PC-3 (cell line): ENCODE measurements around the gene BZW2. TPM values are rescaled to one million over a fixed set of nuclear protein-coding genes. Genes with fewer than 3 reads are reported as not detected.
A peak's percentile ranks its signal among the peaks of the same experiment; 100 is the strongest.

Experiments
- ATAC-seq: fragments of 200-7000 bp; cut with Tn5 transposase; 2 replicates; pipeline ENCODE4 v1.9.1; 2020; ENCODE audit warnings: mild to moderate bottlenecking, moderate library complexity
- BruUV-seq: library from RNA; stranded (reverse); fragments of 400-500 nt; replicated peaks from 2 replicates; lab custom pipeline; 2021; lab: Mats Ljungman, UMichigan
- CTCF ChIA-PET: fragments of 300-600 bp; sonication (Branson Sonifier 250); formaldehyde crosslinking; loops from one replicate; lab custom pipeline; 2022; ENCODE audit warnings: antibody characterized with exemption; lab: Charles Lee
- POLR2A ChIA-PET: fragments of 300-600 bp; sonication (Branson Sonifier 250); formaldehyde crosslinking; loops from one replicate; lab custom pipeline; 2022; ENCODE audit warnings: antibody characterized with exemption; ENCODE audit not compliant: unreplicated experiment; lab: Charles Lee
- DNase-seq: peaks from one replicate; pipeline ENCODE4 v3.0.0-alpha.2; 2015
- H2AFZ ChIP-seq: fragments of 300-600 bp; sonication (generic); 2 replicates; pipeline ENCODE4 v1.6.0; 2016; ENCODE audit warnings: antibody characterized with exemption, low read length
- H3F3A ChIP-seq: fragments of 300-600 bp; sonication (generic); one replicate; pipeline ENCODE4 v1.6.0; 2017; ENCODE audit warnings: antibody characterized with exemption, low read length, control low read depth, mild to moderate bottlenecking; ENCODE audit not compliant: unreplicated experiment
- H3K27ac ChIP-seq: fragments of 300-600 bp; sonication (generic); 2 replicates; pipeline ENCODE4 v1.5.1; 2016; ENCODE audit warnings: mild to moderate bottlenecking, low read length
- H3K27me3 ChIP-seq: fragments of 300-600 bp; sonication (generic); 2 replicates; pipeline ENCODE4 v1.6.1; 2016; ENCODE audit warnings: low read length, mixed read lengths
- H3K36me3 ChIP-seq: fragments of 300-600 bp; sonication (generic); 2 replicates; pipeline ENCODE4 v1.6.1; 2016; ENCODE audit warnings: low read depth, mixed run types, low read length, mixed read lengths
- H3K4me1 ChIP-seq: fragments of 300-600 bp; sonication (generic); 2 replicates; pipeline ENCODE4 v1.5.1; 2016; ENCODE audit warnings: low read length; ENCODE audit not compliant: insufficient read depth
- H3K4me2 ChIP-seq: fragments of 300-600 bp; sonication (generic); 2 replicates; pipeline ENCODE4 v1.6.0; 2016; ENCODE audit warnings: low read length
- H3K4me3 ChIP-seq: fragments of 300-600 bp; sonication (generic); 2 replicates; pipeline ENCODE4 v1.5.1; 2016; ENCODE audit warnings: mild to moderate bottlenecking, low read length, mixed read lengths
- H3K79me2 ChIP-seq: fragments of 300-600 bp; sonication (generic); 2 replicates; pipeline ENCODE4 v1.6.1; 2017; ENCODE audit warnings: low read length, mixed read lengths
- H3K9ac ChIP-seq: fragments of 300-600 bp; sonication (generic); 2 replicates; pipeline ENCODE4 v1.6.0; 2016; ENCODE audit warnings: mild to moderate bottlenecking, low read length
- H3K9me2 ChIP-seq: fragments of 300-600 bp; sonication (generic); replicated peaks from 2 replicates; pipeline ENCODE4 v1.6.1; 2016; ENCODE audit warnings: mixed run types, low read length, mixed read lengths
- H3K9me3 ChIP-seq: fragments of 300-600 bp; sonication (generic); 2 replicates; pipeline ENCODE4 v1.6.1; 2016; ENCODE audit warnings: low read length, mixed read lengths
- H4K20me1 ChIP-seq: fragments of 300-600 bp; sonication (generic); 2 replicates; pipeline ENCODE4 v1.6.1; 2016; ENCODE audit warnings: low read length, mixed read lengths
- EZH2 ChIP-seq: fragments of 300-600 bp; sonication (generic); IDR thresholded peaks from one replicate; pipeline ENCODE4 v1.6.1; 2017; ENCODE audit warnings: antibody characterized with exemption, mild to moderate bottlenecking, low read length; ENCODE audit not compliant: unreplicated experiment
- EZH2phosphoT487 ChIP-seq: fragments of 300-600 bp; sonication (generic); IDR thresholded peaks from 2 replicates; pipeline ENCODE4 v1.6.1; 2018; ENCODE audit warnings: mild to moderate bottlenecking, antibody characterized with exemption, low read length, borderline replicate concordance
- intact Hi-C: fragments of 100-400 bp; cut with micrococcal nuclease; formaldehyde crosslinking; loops from 2 replicates; pipeline ENCODE4 v1.9.0; 2023
- total RNA-seq: library from RNA; depleted of rRNA; stranded (reverse); fragments of >200 nt; gene quantifications from 2 replicates; pipeline ENCODE4 v1.2.3, GENCODE V29; 2014
- TF ChIP-seq, protein P1 (sequence below): fragments of 300-600 bp; sonication (generic); conservative IDR thresholded peaks from 2 replicates; pipeline ENCODE4 v1.5.1; 2017; ENCODE audit warnings: antibody characterized with exemption, low read depth, mild to moderate bottlenecking, low read length

Gene BZW2
- total RNA-seq, 1 experiment from 2014 or later: 86.1 TPM

- CTCF ChIA-PET: no interaction called here
- Histone ChIP-seq H3K9me2 (no peaks in the 10 kb centered on the region), H2AFZ (no peak overlapping the region), H3F3A (peaks cover 4% of the 10 kb centered on the region), H3K27me3 (no peaks in the 10 kb centered on the region), H3K9me3 (no peaks in the 10 kb centered on the region), H3K79me2 (peaks cover 76% of the 10 kb centered on the region), H3K9ac (peak overlapping the region; percentile 85), H4K20me1 (peaks cover 50% of the 10 kb centered on the region), H3K4me1 (peaks cover 39% of the 10 kb centered on the region), H3K4me3 (peak overlapping the region; percentile 95), H3K4me2 (peak overlapping the region; percentile 92), H3K36me3 (no peaks in the 10 kb centered on the region; the same call in 1 of the 2 replicates), H3K27ac (no peak overlapping the region)
- peak; percentile 4 for ATAC-seq
- no TSS peak for BruUV-seq
- peak; percentile 25 for DNase-seq
- intact Hi-C loops: loop anchor here (1.0 to 5.0 kb wide), 2 partner anchors 107 to 271 kb away; partner anchors contain the start of gene TSPAN13
- no peak for TF ChIP-seq EZH2
- no peak for TF ChIP-seq EZH2phosphoT487
- TF ChIP-seq, protein P1, sequence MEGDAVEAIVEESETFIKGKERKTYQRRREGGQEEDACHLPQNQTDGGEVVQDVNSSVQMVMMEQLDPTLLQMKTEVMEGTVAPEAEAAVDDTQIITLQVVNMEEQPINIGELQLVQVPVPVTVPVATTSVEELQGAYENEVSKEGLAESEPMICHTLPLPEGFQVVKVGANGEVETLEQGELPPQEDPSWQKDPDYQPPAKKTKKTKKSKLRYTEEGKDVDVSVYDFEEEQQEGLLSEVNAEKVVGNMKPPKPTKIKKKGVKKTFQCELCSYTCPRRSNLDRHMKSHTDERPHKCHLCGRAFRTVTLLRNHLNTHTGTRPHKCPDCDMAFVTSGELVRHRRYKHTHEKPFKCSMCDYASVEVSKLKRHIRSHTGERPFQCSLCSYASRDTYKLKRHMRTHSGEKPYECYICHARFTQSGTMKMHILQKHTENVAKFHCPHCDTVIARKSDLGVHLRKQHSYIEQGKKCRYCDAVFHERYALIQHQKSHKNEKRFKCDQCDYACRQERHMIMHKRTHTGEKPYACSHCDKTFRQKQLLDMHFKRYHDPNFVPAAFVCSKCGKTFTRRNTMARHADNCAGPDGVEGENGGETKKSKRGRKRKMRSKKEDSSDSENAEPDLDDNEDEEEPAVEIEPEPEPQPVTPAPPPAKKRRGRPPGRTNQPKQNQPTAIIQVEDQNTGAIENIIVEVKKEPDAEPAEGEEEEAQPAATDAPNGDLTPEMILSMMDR: no peak
- POLR2A ChIA-PET: no interaction called here
These were observed 591 bp downstream of the BZW2 start for GRCh38 chr7:16646472-16647072.

- H2AFZ ChIP-seq: no peak overlapping the region
- no peak for TF ChIP-seq EZH2
- TF ChIP-seq EZH2phosphoT487: no peak
- TF ChIP-seq, protein P1: no peak
- peaks cover 59% of the 10 kb centered on the region for H4K20me1 ChIP-seq
- ChIA-PET CTCF (no interaction called here), POLR2A (no interaction called here)
- intact Hi-C loops: loop anchor here (5.0 kb wide), 1 partner anchor 270 kb away; no protein-coding TSS in a partner anchor
- peaks cover 4% of the 10 kb centered on the region for H3F3A ChIP-seq
- peaks cover 85% of the 10 kb centered on the region for H3K79me2 ChIP-seq
- H3K9me3 ChIP-seq: no peaks in the 10 kb centered on the region
- H3K9ac ChIP-seq: peak overlapping the region; percentile 85
- peak overlapping the region; percentile 92 for H3K4me2 ChIP-seq
- BruUV-seq: no TSS peak
- DNase-seq (no peak), ATAC-seq (no peak)
- H3K9me2 ChIP-seq: no peaks in the 10 kb centered on the region
- H3K4me1 ChIP-seq: peaks cover 39% of the 10 kb centered on the region
- no peaks in the 10 kb centered on the region; the same call in 1 of the 2 replicates for H3K36me3 ChIP-seq
- no peaks in the 10 kb centered on the region for H3K27me3 ChIP-seq
- peak overlapping the region; percentile 95 for H3K4me3 ChIP-seq
- H3K27ac ChIP-seq: no peak overlapping the region
These were observed 1.5 kb downstream of the BZW2 start for GRCh38 chr7:16647435-16647960.

DNA sequence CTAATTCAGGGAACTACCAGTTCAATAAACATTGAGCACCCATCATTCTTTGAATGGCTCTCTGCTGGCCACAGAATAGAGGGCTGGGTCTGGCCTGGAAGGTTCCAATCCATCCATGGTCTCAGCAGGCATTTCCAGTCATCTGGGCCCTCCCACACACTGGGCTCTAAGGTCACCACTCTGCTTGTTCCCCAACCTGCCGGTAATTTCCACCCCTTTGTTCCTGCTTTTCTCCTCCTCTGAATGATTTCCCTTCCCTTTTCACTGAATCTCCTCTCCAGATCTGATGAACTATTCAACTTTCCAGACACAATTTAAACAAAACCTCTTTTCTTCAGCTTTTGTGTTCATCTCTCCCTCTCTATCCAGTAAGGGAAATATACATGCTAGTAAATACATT lies 2.6 kb downstream of the BZW2 start:
- intact Hi-C loops: loop anchor here (2.0 to 5.0 kb wide), 2 partner anchors 46 to 269 kb away; no protein-coding TSS in a partner anchor
- CTCF ChIA-PET: interaction anchor here (0.6 to 1.2 kb wide), 2 partner anchors 19 to 84 kb away, joined by 3 to 6 read pairs; no protein-coding TSS in a partner anchor
- Histone ChIP-seq H3K36me3 (no peaks in the 10 kb centered on the region; the same call in 1 of the 2 replicates), H2AFZ (no peak overlapping the region), H3K4me2 (peak overlapping the region; percentile 92), H3K27ac (peak overlapping the region; percentile 64), H3K4me3 (peak overlapping the region; percentile 95), H3K9ac (peak overlapping the region; percentile 21), H3K9me3 (no peaks in the 10 kb centered on the region), H3F3A (peaks cover 4% of the 10 kb centered on the region), H3K79me2 (peaks cover 88% of the 10 kb centered on the region), H3K4me1 (peaks cover 44% of the 10 kb centered on the region), H3K9me2 (no peaks in the 10 kb centered on the region), H4K20me1 (peaks cover 69% of the 10 kb centered on the region), H3K27me3 (no peaks in the 10 kb centered on the region)
- no TSS peak for BruUV-seq
- POLR2A ChIA-PET: interaction anchor here (0.6 kb wide), 1 partner anchor 19 kb away, joined by 3 read pairs; no protein-coding TSS in a partner anchor
- ATAC-seq (no peak), DNase-seq (no peak)
- TF ChIP-seq EZH2 (no peak), EZH2phosphoT487 (no peak)
- TF ChIP-seq, protein P1: no peak
